ENCODE measurements around the gene ZFP91. TPM values are rescaled to one million over a fixed set of nuclear protein-coding genes. Genes with fewer than 3 reads are reported as not detected.

ZFP91 gene
- total RNA-seq, 4 donors from 2014 or later: 64.9 to 94.8 (median 89.7) TPM

DNA sequence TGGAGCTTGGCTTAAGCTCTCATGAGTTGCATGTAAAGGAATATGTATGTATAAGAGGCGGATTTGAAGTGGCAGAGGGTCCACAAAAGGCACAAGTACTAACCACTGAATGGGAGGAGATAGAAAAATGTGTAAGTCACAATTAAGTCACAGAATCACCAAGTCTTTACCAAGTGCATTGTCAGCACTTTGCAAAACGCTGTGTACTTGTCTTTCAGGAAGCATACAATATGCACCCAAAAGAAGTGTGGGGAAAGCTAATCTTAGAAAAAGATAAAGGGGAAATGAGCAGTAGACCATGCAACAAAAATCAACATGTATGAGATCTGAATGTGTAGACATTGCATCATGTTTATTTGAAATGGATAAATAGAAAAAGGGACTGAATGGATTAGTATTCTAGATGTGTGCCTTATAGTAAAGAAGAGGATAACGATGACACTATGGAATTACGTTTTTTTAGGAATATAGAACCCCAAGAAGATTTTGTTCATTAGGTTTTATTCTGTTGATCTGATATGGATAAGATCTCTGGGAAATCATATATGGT is 48.1 kb downstream of the ZFP91 start:
- WGBS, 2 donors (ENCODE audit: low coverage in 1 of 2): 74 to 78% methylated on average over 4 of the region's 4 CpGs
- no peak for ATAC-seq
- Histone ChIP-seq H3K4me1 (peaks cover 9 to 42% (median 13%) of the 10 kb centered on the region in 3 donors), H3K27me3 (no peaks in the 10 kb centered on the region), H3K36me3 (peaks cover 0 to 33% of the 10 kb centered on the region in 2 donors), H3K9me3 (no peaks in the 10 kb centered on the region), H3K27ac (peak overlapping the region; percentile 39 to 74 (median 62)), H3K4me3 (no peak overlapping the region)
- no peak for TF ChIP-seq POLR2A (IDR thresholded peaks at IDR 0.05)
- TF ChIP-seq POLR2AphosphoS5 (IDR thresholded peaks at IDR 0.05): no peak
- no peak for TF ChIP-seq EP300 (IDR thresholded peaks at IDR 0.05)
- TF ChIP-seq, protein P1, sequence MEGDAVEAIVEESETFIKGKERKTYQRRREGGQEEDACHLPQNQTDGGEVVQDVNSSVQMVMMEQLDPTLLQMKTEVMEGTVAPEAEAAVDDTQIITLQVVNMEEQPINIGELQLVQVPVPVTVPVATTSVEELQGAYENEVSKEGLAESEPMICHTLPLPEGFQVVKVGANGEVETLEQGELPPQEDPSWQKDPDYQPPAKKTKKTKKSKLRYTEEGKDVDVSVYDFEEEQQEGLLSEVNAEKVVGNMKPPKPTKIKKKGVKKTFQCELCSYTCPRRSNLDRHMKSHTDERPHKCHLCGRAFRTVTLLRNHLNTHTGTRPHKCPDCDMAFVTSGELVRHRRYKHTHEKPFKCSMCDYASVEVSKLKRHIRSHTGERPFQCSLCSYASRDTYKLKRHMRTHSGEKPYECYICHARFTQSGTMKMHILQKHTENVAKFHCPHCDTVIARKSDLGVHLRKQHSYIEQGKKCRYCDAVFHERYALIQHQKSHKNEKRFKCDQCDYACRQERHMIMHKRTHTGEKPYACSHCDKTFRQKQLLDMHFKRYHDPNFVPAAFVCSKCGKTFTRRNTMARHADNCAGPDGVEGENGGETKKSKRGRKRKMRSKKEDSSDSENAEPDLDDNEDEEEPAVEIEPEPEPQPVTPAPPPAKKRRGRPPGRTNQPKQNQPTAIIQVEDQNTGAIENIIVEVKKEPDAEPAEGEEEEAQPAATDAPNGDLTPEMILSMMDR (IDR thresholded peaks at IDR 0.05): no peak

DNA sequence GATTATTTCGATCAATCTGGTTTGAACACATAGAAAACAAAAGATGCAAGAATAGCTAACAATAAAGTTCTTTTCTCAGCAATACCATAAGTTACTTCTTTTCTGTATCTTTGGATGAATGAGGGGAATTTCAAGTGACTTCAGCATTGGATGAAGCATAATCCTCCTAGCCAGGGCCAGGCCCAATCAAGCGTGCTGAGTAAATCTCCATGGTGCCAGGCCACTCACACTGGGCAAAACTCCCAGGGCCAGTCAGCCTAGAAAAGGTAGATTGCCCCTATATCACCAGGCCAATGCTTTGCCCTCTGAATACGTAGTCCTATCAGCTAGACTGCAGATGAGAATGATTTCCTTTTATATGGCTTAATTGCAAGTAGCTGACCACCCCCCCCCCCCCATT is 49.6 kb downstream of the ZFP91 start:
- no peak overlapping the region for H3K4me3 ChIP-seq
- 33 to 70% methylated on average over 2 to 3 of the region's 3 CpGs for WGBS, 2 donors (ENCODE audit: low coverage in 1 of 2)
- H3K27ac ChIP-seq: peak overlapping the region in 3 of 4 donors; percentile 61 to 74 (median 64)
- peaks cover 3 to 28% (median 10%) of the 10 kb centered on the region in 3 donors for H3K4me1 ChIP-seq
- peaks cover 0 to 23% of the 10 kb centered on the region in 2 donors for H3K36me3 ChIP-seq
- no peak for TF ChIP-seq POLR2AphosphoS5 (IDR thresholded peaks at IDR 0.05)
- no peak for TF ChIP-seq POLR2A (IDR thresholded peaks at IDR 0.05)
- TF ChIP-seq, protein P1 (IDR thresholded peaks at IDR 0.05): no peak
- TF ChIP-seq EP300 (IDR thresholded peaks at IDR 0.05): no peak
- no peaks in the 10 kb centered on the region for H3K9me3 ChIP-seq
- ATAC-seq: no peak
- H3K27me3 ChIP-seq: no peaks in the 10 kb centered on the region

DNA sequence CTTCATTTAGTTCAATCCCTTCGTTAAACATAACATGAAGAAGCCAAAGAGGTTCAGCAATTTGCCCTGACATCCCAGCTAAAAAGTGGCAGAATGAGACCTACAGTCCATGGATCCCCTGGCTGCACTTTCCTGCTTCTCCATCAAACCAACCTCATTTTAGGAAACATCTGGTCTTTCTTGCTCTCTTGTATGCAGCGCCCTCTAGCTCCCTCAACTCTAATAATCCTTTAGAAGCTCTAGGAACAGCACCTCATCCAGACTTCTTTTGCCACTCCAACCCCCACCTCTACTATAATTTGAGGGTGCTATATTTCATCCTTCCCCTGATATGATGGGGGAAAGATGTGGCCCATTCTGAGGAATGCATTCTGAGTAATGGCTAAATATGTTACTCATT is 51.0 kb downstream of the ZFP91 start:
- Histone ChIP-seq H3K27me3 (no peaks in the 10 kb centered on the region), H3K4me1 (peaks cover 3 to 25% (median 10%) of the 10 kb centered on the region in 3 donors), H3K9me3 (no peaks in the 10 kb centered on the region), H3K27ac (no peak overlapping the region), H3K4me3 (no peak overlapping the region), H3K36me3 (peaks cover 0 to 9% of the 10 kb centered on the region in 2 donors)
- TF ChIP-seq EP300 (IDR thresholded peaks at IDR 0.05): no peak
- TF ChIP-seq, protein P1 (IDR thresholded peaks at IDR 0.05): peak; percentile 28 to 66 (median 44)
- no peak for ATAC-seq
- WGBS, 2 donors (ENCODE audit: low coverage in 1 of 2): 14 to 30% methylated on average over 2 of the region's 2 CpGs

DNA sequence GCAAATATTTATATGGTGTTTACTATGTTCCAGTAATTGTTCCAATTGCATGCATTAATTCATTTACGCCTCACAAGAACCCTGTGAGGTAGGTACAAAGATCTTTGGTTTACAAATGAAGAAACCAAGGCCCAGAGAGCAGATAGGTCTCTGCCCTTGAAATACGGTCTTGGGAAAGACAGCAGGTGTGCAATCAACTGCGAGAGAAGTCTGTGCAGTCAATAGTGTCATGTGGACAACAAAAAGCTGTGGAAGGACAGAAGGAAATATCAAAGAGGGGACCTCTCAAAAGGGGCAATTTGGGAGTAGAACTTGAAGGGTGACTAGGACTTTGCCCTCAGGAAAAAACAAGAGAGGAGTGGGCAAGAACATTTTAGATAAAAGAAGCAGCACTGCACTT is 52.5 kb downstream of the ZFP91 start:
- Histone ChIP-seq H3K27me3 (no peaks in the 10 kb centered on the region), H3K4me3 (no peak overlapping the region), H3K9me3 (no peaks in the 10 kb centered on the region), H3K27ac (no peak overlapping the region), H3K36me3 (no peaks in the 10 kb centered on the region), H3K4me1 (peaks cover 3 to 25% (median 10%) of the 10 kb centered on the region in 3 donors)
- TF ChIP-seq, protein P1 (IDR thresholded peaks at IDR 0.05): no peak
- no peak for TF ChIP-seq POLR2A (IDR thresholded peaks at IDR 0.05)
- TF ChIP-seq EP300 (IDR thresholded peaks at IDR 0.05): no peak
- no peak for TF ChIP-seq POLR2AphosphoS5 (IDR thresholded peaks at IDR 0.05)
- 79 to 94% methylated on average over 2 to 3 of the region's 3 CpGs for WGBS, 2 donors (ENCODE audit: low coverage in 1 of 2)
- ATAC-seq: no peak

DNA sequence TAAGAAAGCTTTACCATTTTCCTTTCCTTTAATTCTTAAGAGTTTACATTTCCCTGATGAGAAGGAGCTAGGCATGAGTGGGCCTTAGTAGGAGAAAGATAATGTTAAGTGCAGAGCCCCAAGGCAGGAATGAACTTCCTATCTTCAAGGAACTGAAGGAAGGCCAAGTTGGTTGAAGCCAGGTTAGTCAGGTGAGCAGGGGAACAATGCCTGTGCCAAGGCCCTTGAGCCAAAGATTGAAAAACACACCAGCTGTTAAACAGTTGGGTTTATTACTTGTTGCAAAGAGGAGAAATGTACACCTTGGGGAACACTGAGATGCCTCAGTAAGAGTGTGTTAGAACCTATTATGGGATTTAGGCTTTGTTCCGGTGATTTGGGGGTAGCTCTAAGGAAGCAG is 53.6 kb downstream of the ZFP91 start:
- Histone ChIP-seq H3K27ac (no peak overlapping the region), H3K9me3 (no peaks in the 10 kb centered on the region), H3K4me1 (peaks cover under 1 to 19% (median 5%) of the 10 kb centered on the region in 3 donors), H3K27me3 (no peaks in the 10 kb centered on the region), H3K36me3 (no peaks in the 10 kb centered on the region), H3K4me3 (no peak overlapping the region)
- 100% methylated on average over 1 of the region's 1 CpG; no CpG with 5 or more reads in 1 of the 2 donors for WGBS, 2 donors (ENCODE audit: low coverage in 1 of 2)
- no peak for ATAC-seq
- TF ChIP-seq EP300 (IDR thresholded peaks at IDR 0.05) (no peak), POLR2AphosphoS5 (IDR thresholded peaks at IDR 0.05) (no peak), POLR2A (IDR thresholded peaks at IDR 0.05) (no peak)
- TF ChIP-seq, protein P1 (IDR thresholded peaks at IDR 0.05): no peak
